ENCODE measurements around the gene HBE1. TPM values are rescaled to one million over a fixed set of nuclear protein-coding genes. Genes with fewer than 3 reads are reported as not detected.
"Not testable (repeated sequence)": the region's sequence is repeated elsewhere in the genome, so short reads cannot be mapped to it uniquely, and the experiment has no call there.

The HBE1 gene
- total RNA-seq, 3 donors from 2014 or later: 1.3 to 2.3 (median 2.0) TPM

DNA sequence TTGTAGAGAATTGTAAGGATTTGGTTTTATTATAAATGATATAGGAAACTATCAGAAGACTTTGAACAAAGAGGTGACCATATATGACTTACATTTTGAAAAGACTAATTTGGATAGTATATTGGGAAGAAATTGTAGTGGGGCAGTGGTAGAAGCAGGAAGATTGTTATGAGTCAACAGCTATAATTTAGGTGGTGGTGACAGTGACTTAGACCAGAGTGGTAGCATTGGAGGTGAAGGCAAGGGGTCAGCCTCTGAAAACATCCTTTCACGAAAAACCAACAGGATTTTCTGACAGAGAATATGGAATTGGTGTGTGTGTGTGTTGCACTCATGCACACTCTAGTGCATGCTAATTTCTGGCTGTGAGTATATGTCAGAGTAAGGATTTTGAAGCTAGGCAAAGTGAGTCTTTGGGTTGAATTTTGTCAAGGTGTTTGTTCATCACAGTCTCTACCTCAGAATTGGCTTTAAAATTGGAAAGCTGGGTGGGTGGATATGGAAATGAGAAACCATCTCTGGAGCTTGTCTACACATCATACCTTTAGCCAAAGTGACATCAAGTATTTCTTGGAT lies 8.2 kb upstream of the HBE1 start:
- DNase-seq (no peak), ATAC-seq (no peak)
- Mint-ChIP-seq H3K9me3 (no peaks in the 10 kb centered on the region), H3K4me3 (no peak overlapping the region), H3K27me3 (ENCODE audit: low read depth) (no peaks in the 10 kb centered on the region), H3K4me1 (ENCODE audit: low read depth) (no peaks in the 10 kb centered on the region), H3K36me3 (ENCODE audit: insufficient read depth) (no peaks in the 10 kb centered on the region)

DNA sequence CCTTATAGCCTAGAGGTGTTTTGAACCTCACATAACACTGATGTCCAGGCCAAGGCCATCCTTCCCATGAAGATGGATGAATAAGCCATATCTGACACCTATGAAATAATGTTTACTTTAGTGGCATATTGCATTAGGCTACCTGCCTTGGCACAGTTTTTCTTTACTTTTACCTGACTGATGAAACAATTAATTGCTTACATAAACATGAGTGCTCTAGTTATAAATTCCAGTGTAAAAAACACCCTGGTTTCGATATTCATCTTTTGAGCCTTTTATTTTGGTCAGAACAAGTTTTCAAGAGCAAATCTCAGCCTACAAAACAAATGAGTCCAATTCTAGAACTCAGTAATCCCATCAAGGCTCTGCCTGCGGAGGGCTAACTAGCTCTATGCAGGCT lies 7.0 kb upstream of the HBE1 start:
- no peaks in the 10 kb centered on the region for H3K27me3 Mint-ChIP-seq (ENCODE audit: low read depth)
- H3K36me3 Mint-ChIP-seq (ENCODE audit: insufficient read depth): no peaks in the 10 kb centered on the region
- H3K4me1 Mint-ChIP-seq (ENCODE audit: low read depth): no peaks in the 10 kb centered on the region
- H3K4me3 Mint-ChIP-seq: no peak overlapping the region
- no peak for DNase-seq
- H3K9me3 Mint-ChIP-seq: no peaks in the 10 kb centered on the region
- no peak for ATAC-seq

DNA sequence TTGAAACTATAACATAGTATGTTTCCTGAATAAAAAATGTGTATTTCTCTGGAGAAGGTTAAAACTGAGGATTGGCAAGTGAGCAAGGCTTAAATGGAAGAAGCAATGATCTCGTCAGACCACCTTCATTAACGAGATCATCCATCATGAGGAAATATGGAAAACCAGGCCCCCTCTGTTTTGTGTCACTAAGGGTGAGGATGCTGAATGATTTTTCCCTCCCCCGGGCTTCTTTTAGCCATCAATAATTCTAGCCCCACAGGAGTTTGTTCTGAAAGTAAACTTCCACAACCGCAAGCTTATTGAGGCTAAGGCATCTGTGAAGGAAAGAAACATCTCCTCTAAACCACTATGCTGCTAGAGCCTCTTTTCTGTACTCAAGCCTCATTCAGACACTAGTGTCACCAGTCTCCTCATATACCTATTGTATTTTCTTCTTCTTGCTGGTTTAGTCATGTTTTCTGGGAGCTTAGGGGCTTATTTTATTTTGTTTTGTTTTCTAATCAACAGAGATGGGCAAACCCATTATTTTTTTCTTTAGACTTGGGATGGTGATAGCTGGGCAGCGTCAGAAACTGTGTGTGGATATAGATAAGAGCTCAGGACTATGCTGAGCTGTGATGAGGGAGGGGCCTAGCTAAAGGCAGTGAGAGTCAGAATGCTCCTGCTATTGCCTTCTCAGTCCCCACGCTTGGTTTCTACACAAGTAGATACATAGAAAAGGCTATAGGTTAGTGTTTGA lies 5.8 kb upstream of the HBE1 start:
- no peaks in the 10 kb centered on the region for H3K36me3 Mint-ChIP-seq (ENCODE audit: insufficient read depth)
- no peaks in the 10 kb centered on the region for H3K4me1 Mint-ChIP-seq (ENCODE audit: low read depth)
- DNase-seq (no peak), ATAC-seq (no peak)
- no peak overlapping the region for H3K4me3 Mint-ChIP-seq
- peaks cover 2% of the 10 kb centered on the region for H3K27me3 Mint-ChIP-seq (ENCODE audit: low read depth)
- no peaks in the 10 kb centered on the region for H3K9me3 Mint-ChIP-seq

DNA sequence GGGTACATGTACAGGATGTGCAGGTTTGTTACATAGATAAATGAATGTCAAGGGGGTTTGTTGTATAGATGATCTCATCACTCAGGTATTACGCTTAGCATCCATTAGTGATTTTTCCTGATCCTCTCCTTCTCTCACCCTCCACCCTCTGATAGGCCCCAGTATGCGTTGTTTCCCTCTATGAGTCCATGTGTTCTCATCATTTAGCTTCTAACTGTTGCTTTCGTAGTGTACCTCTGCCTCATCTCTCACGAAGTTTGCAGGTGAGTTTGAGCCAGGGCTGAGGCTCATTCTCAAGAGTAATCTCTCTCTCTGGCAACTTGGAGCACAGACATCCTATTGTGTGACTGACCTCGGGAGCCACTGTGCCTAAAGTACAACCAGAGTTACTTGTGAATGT lies 4.7 kb upstream of the HBE1 start:
- peaks cover 2% of the 10 kb centered on the region for H3K27me3 Mint-ChIP-seq (ENCODE audit: low read depth)
- H3K4me3 Mint-ChIP-seq: no peak overlapping the region
- no peak for DNase-seq
- no peaks in the 10 kb centered on the region for H3K9me3 Mint-ChIP-seq
- no peak for ATAC-seq
- no peaks in the 10 kb centered on the region for H3K36me3 Mint-ChIP-seq (ENCODE audit: insufficient read depth)
- H3K4me1 Mint-ChIP-seq (ENCODE audit: low read depth): no peaks in the 10 kb centered on the region

DNA sequence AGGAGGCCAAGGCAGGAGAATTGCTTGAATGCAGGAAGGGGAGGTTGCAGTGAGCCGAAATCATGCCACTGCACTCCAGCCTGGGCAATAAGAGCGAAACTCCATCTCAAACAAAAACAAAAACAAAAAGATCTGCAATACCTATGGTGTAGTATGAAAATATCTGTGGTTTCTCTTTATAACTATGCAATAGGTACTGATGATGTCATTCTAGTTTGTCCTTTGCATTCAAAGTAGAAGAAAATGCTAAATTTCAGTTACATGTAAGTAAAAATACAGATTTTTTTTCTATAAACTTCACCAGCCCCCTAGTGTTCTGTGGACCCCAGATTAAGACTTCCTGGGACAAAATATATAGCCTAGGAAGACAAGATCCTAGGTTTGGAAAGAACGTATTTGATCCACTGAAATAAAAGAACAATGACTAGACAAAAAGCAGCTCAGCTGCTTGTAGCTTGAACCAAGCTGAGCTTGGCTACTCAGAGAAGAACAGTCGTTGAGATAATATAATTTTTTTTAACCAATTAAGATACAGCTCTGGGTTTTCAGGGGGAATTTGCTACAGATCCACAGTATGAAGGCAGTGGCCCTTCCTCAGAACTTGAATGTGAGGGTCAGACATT lies 2.8 kb upstream of the HBE1 start:
- H3K9me3 Mint-ChIP-seq: no peaks in the 10 kb centered on the region
- H3K27me3 Mint-ChIP-seq (ENCODE audit: low read depth): peaks cover 2% of the 10 kb centered on the region
- DNase-seq (no peak), ATAC-seq (no peak)
- H3K4me3 Mint-ChIP-seq: no peak overlapping the region
- H3K4me1 Mint-ChIP-seq (ENCODE audit: low read depth): no peaks in the 10 kb centered on the region
- no peaks in the 10 kb centered on the region for H3K36me3 Mint-ChIP-seq (ENCODE audit: insufficient read depth)

DNA sequence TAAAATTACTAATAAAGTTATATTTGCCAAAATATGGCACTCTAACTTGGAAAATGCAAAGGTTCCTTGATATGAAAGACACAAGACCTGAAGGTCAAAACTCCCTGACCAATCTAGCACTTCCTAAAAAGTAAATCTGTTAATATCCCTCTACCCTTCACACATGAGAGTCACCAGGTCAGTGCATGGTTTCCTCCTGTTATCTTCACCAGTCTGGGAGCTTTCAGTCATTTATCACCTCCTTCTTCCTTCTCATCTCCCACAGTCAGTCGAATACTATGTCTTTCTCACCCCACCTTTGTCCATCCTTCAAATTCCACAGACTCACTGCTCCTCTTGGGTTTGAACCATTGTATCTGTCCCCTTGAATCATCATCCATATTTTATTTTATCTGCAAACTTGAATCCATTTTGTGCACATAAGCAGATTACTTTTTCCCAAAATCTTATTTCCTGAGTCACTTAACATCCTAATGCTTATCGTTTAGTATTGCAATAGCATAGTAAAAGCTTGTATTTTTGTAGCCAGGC lies 2.6 kb downstream of the HBE1 start:
- H3K9me3 Mint-ChIP-seq: peaks cover 3% of the 10 kb centered on the region

DNA sequence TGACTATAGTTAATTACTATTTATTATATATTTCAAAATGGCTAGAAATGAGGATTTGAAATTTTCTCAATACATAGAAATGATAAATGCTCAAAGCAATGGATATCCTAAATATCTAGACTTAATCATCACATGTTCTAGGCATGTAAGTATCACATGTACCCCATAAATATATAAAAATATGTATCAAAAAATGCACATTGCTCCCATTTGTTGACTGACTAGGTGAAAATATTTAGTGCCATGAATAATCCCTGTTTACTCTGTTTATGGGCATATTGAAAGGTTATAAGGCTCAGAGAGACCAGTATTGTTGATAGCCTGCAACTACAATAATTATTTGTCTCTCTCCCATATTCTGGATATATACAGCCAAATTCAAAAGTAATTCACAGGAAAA lies 3.1 kb downstream of the HBE1 start:
- ATAC-seq: no peak
- Mint-ChIP-seq H3K4me3 (no peak overlapping the region), H3K4me1 (ENCODE audit: low read depth) (no peaks in the 10 kb centered on the region), H3K9me3 (peaks cover 3% of the 10 kb centered on the region), H3K36me3 (ENCODE audit: insufficient read depth) (no peaks in the 10 kb centered on the region), H3K27me3 (ENCODE audit: low read depth) (peaks cover 2% of the 10 kb centered on the region)
- no peak for DNase-seq

More for the DNA sequence above, 2.6 kb downstream of the HBE1 start:
- Mint-ChIP-seq H3K27me3 (ENCODE audit: low read depth) (peaks cover 2% of the 10 kb centered on the region), H3K36me3 (ENCODE audit: insufficient read depth) (no peaks in the 10 kb centered on the region), H3K4me1 (ENCODE audit: low read depth) (no peaks in the 10 kb centered on the region), H3K4me3 (no peak overlapping the region)
- no peak for ATAC-seq
- DNase-seq: no peak

DNA sequence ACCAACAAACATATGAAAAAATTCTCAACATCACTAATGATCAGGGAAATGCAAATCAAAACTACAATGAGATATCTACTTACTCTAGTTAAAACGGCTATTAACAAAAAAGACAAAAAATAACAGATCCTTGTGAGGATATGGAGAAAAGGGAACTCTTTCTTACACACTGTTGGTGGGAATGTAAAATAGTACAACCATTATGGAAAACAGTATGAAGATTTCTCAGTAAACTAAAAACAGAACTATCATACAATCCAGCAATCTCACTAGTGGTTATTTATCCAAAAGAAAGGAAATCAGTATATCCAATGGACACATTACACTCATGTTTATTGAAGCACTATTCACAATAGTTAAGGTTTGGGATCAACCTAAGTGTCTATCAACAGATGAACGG lies 3.9 kb downstream of the HBE1 start:
- ATAC-seq (no peak), DNase-seq (no peak)
- no peak overlapping the region for H3K4me3 Mint-ChIP-seq

DNA sequence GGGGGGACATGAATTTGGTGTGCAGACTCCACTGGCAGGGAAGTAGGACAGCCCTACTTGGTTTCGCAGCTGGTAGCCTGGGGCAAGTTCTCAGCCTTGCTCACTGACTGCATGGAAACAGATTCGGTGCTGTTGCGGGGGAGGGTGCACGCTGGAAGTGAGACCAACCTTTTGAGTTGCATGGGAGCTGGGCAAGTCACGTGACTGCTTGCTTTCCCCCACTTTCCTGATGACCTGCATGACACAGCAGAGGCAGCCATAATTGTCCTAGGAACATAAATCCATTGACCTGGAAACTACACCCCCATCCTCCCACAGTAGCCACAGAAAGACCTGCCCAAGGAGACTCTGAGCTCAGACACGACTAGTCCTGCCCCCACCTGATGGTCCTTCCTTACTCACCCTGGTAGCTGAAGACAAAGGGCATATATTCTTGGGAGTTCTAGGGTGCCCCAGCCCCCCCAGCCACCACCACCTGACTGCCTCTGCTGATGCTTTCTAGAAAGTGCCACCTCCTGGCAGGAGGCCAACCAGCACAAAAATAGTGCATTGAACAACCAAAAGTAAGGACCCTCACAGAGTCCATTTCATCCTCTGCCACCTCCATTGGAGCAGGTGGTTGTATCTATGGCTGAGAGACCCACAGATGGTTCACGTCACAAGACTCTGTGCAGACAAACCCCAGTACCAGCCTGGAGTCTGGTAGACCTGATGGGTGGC lies 11.0 kb downstream of the HBE1 start:
- H3K36me3 Mint-ChIP-seq (ENCODE audit: insufficient read depth): no peaks in the 10 kb centered on the region
- no peak overlapping the region for H3K4me3 Mint-ChIP-seq
- H3K27me3 Mint-ChIP-seq (ENCODE audit: low read depth): peaks cover 2% of the 10 kb centered on the region
- no peaks in the 10 kb centered on the region for H3K4me1 Mint-ChIP-seq (ENCODE audit: low read depth)
- DNase-seq: no peak
- H3K9me3 Mint-ChIP-seq: peaks cover 12% of the 10 kb centered on the region
- ATAC-seq: no peak

More for the DNA sequence above, 3.9 kb downstream of the HBE1 start:
- H3K9me3 Mint-ChIP-seq: peaks cover 3% of the 10 kb centered on the region
- no peaks in the 10 kb centered on the region for H3K4me1 Mint-ChIP-seq (ENCODE audit: low read depth)
- no peaks in the 10 kb centered on the region for H3K27me3 Mint-ChIP-seq (ENCODE audit: low read depth)
- H3K36me3 Mint-ChIP-seq (ENCODE audit: insufficient read depth): no peaks in the 10 kb centered on the region

DNA sequence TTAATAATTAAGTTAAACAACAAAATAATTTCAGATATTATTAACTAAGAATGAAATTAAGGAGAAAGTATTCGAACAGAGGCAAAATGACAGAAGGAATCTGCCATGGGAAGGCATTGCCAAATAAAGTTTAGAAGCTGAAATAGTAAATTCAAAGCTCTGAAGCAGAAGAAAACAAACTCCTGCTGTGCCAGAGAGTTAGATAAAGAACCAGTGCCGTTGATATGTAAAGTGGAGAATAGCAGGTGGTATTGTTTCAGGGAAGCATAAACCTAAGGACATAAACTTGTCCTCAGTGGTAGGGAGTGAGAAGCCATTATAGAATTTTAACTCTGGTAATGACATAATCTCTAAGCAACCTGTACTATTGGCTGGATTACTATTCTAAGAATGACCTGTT lies 12.4 kb downstream of the HBE1 start:
- DNase-seq: no peak
- peaks cover 2% of the 10 kb centered on the region for H3K27me3 Mint-ChIP-seq (ENCODE audit: low read depth)
- H3K4me3 Mint-ChIP-seq: no peak overlapping the region

DNA sequence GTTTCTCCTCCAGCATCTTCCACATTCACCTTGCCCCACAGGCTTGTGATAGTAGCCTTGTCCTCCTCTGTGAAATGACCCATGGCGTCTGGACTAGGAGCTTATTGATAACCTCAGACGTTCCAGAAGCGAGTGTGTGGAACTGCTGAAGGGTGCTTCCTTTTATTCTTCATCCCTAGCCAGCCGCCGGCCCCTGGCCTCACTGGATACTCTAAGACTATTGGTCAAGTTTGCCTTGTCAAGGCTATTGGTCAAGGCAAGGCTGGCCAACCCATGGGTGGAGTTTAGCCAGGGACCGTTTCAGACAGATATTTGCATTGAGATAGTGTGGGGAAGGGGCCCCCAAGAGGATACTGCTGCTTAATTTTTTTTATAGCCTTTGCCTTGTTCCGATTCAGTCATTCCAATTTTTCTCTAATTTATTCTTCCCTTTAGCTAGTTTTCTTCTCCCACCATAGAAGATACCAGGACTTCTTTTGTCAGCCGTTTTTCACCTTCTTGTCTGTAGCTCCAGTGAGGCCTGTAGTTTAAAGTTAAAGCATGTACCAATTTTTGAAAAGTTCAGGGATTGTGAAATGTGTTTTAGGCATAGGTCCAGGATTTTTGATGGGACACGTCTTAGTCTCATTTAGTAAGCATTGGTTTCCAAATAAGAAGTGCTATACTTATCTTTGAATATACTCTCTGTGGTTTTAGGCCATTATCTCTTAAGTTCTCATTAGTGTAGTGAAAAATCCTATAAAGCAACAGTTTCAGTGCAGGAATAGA lies 14.9 kb downstream of the HBE1 start, which contains the start of gene HBG2:
Gene HBG2, minus strand, starts transcription at position 136 of the 768 bp plus-strand sequence. Its CDS starts 53 bp downstream, at position 83.
- ATAC-seq; H3K36me3 Mint-ChIP-seq (ENCODE audit: insufficient read depth); H3K4me3 Mint-ChIP-seq; H3K4me1 Mint-ChIP-seq (ENCODE audit: low read depth); DNase-seq; H3K9me3 Mint-ChIP-seq; H3K27me3 Mint-ChIP-seq (ENCODE audit: low read depth): not testable (repeated sequence)

More for the DNA sequence above, 12.4 kb downstream of the HBE1 start:
- ATAC-seq: no peak
- no peaks in the 10 kb centered on the region for H3K4me1 Mint-ChIP-seq (ENCODE audit: low read depth)
- H3K9me3 Mint-ChIP-seq: peaks cover 12% of the 10 kb centered on the region
- H3K36me3 Mint-ChIP-seq (ENCODE audit: insufficient read depth): no peaks in the 10 kb centered on the region

DNA sequence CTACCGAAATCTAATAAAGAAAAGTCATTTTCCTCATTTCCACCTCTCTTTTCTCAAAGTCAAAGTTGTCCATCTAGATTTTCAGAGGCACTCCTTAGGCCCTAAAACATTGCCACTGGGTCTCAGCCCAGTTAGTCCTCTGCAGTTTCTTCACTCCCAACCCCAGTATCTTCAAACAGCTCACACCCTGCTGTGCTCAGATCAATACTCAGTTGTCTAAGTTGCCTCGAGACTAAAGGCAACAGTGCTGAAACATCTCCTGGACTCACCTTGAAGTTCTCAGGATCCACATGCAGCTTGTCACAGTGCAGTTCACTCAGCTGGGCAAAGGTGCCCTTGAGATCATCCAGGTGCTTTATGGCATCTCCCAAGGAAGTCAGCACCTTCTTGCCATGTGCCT lies 15.7 kb downstream of the HBE1 start:
- not testable (repeated sequence) for ATAC-seq; H3K9me3 Mint-ChIP-seq; H3K27me3 Mint-ChIP-seq (ENCODE audit: low read depth); H3K36me3 Mint-ChIP-seq (ENCODE audit: insufficient read depth); H3K4me3 Mint-ChIP-seq; H3K4me1 Mint-ChIP-seq (ENCODE audit: low read depth); DNase-seq

DNA sequence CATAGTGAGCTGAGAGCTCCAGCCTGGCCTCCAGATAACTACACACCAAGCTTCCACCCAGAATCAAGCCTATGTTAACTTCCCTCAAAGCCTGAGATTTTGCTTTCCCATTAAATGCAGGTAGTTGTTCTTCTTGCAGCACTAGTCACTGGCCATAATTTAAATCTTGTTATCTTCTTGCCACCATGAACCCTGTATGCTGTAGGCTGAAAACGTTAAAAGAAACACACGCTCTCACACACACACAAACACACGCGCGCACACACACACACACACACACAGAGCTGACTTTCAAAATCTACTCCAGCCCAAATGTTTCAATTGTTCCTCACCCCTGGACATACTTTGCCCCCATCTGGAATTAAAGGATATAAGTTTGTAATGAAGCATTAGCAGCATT lies 16.3 kb downstream of the HBE1 start:
- not testable (repeated sequence) for H3K9me3 Mint-ChIP-seq; ATAC-seq; H3K4me3 Mint-ChIP-seq; DNase-seq; H3K36me3 Mint-ChIP-seq (ENCODE audit: insufficient read depth); H3K4me1 Mint-ChIP-seq (ENCODE audit: low read depth); H3K27me3 Mint-ChIP-seq (ENCODE audit: low read depth)

DNA sequence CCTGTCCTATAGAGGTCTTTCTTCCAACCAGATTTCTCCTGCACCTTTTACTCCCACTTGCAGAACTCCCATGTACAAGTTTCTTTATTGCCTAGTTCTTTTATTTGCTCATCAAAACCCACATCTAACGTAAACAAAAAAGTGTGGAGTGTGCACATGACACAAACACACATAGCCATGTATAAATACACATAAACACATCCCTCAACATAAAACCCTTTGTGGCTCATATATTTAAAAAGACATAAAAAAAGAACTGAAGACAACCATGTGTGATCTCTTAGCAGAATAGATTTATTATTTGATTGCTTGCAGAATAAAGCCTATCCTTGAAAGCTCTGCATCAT lies 16.9 kb downstream of the HBE1 start:
- Mint-ChIP-seq H3K27me3 (ENCODE audit: low read depth) (peaks cover 2% of the 10 kb centered on the region), H3K36me3 (ENCODE audit: insufficient read depth) (no peaks in the 10 kb centered on the region), H3K4me1 (ENCODE audit: low read depth) (no peaks in the 10 kb centered on the region), H3K4me3 (no peak overlapping the region), H3K9me3 (no peaks in the 10 kb centered on the region)
- ATAC-seq (no peak), DNase-seq (no peak)

All from activated T-cell treated with anti-CD3 and anti-CD28 coated beads, Interleukin-2, amount 50 U/mL, for 4 hours (primary cell).